Measurements from ENCODE around the gene ACSF3.
A peak's percentile ranks its signal among the peaks of the same experiment; 100 is the strongest.

The ACSF3 gene

DNA sequence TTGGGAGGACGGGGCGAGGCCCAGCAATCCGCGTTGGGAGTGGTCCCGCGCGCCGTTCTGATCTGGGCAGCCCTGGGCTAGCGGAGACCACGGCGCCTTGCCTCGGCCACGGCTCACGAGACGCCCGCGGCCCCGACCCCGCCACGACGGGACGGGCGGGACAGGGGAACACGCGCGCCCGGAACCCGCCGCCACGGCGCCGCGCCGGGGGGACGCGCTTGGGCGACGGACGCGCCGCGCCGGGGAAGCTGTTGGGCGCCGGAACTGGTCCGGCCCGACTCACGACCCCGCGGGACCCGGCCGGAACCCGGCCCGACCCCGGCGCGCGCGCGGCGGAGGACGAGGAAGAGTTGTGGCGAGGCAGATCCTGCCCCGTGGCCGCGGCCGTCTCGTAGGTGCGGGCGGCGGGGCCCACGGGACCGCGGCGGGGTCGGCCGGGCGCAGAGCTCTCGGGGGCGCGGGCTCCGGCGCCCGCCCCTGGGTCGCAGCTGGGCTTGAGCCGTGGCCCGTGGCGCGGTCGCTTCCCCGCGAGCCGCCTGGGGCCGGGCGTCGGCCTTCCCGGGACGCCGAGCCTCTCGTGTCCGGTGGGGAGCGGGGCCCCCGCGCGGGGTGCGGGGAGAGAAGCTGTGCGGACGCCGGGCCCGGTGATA is at the start of gene ACSF3:
Gene ACSF3 (plus strand): TSS at position 251 of the 650 bp plus-strand sequence. CDS start 6,830 bp downstream, outside the sequence.
- no peak for TF ChIP-seq GATA2 (IDR thresholded peaks at IDR 0.05; ENCODE audit: low read depth, low read length)
- TF ChIP-seq GATA3 (IDR thresholded peaks at IDR 0.05; ENCODE audit: low read depth, low read length), result no peak

DNA sequence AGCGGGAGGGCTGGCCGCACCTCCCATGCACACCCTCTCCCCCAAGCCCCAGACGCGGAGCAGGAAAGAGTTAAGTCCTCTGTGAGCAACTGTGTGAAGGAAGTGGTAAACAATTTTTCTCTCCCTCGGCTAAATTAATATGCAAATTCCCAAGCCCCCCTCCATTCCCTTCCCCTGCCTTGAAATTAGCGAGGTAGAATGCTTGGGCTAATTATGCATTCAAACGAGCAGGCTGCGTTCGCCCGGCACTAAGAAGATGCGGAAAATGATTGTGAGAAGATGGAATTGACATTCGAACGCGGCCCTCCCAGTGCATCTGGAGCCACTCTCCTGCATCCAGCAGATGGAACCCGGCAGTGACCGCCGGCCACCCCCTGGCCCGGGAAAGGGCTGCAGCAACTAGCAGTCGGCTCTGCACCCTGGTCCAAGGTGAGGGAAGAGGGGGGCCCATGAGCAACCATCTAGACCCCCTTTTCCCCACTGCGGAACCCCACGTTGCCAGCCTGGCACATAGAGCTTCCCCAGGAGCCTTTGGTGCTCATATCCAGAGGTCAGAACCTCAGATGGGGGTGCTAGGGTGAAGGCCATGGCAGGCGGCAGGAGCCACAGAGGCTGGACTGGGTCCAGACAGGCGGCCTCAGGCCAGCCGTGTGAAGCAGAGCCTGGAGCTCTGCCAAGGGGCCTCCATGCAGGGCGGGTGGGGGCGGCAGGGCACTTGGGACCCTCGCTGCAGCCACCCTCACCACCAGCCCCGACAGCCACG is 49.1 kb upstream of the ACSF3 start:
- no peak for TF ChIP-seq GATA3 (IDR thresholded peaks at IDR 0.05; ENCODE audit: low read depth, low read length)
- 0 out of 2 replicates have a peak, but pooled peaks have one; percentile 34 for TF ChIP-seq GATA2 (IDR thresholded peaks at IDR 0.05; ENCODE audit: low read depth, low read length)

DNA sequence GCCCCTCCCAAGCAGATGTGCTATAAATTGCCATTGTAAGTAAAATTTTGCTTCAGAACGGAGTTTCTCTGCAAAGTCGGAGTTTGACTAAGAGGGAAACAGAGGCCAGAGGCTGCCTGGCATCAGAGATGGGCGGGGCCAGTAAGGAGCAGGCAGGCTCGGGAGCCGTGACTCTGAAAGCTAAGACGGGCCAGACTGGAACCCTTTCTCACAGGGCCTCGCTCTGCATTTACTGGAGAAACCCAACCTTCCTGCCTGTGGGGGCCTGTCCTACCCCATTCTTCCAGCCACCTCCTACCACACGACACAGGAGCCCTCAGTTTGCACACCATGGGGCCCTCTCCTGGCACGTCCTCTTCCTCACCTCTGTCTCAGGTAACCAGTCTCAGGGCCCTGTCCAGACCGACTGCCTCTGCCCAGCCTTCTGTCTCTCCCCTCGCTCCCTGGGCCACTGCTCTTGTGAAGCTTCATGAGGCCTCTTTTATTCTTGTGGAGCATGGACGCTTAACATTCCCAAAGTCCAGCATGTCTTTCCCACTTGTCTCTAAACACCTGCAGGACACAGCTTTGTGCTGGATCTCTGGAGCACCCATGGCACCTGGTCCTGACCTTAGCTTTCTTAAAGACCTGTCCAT is 48.4 kb upstream of the ACSF3 start:
- TF ChIP-seq GATA3 (IDR thresholded peaks at IDR 0.05; ENCODE audit: low read depth, low read length) (no peak), GATA2 (IDR thresholded peaks at IDR 0.05; ENCODE audit: low read depth, low read length) (no peak)

DNA sequence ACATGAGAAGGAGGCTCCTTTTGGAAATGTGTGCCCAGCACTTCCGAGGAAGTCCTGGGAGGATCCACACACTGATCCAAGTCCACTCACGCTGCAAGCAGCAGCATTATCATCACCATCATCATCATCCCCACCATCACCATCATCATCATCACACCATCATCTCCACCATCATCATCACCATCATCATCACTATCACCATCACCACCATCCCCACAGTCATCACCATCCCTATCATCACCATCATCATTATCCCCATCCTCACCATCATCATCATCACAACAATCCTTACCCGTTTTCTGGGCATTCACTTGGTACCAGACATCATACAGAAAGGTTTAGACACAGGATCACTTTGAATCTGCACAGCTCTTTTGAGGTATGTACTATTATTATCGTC is 47.8 kb upstream of the ACSF3 start:
- TF ChIP-seq GATA3 (IDR thresholded peaks at IDR 0.05; ENCODE audit: low read depth, low read length), result no peak
- TF ChIP-seq GATA2 (IDR thresholded peaks at IDR 0.05; ENCODE audit: low read depth, low read length), result no peak

DNA sequence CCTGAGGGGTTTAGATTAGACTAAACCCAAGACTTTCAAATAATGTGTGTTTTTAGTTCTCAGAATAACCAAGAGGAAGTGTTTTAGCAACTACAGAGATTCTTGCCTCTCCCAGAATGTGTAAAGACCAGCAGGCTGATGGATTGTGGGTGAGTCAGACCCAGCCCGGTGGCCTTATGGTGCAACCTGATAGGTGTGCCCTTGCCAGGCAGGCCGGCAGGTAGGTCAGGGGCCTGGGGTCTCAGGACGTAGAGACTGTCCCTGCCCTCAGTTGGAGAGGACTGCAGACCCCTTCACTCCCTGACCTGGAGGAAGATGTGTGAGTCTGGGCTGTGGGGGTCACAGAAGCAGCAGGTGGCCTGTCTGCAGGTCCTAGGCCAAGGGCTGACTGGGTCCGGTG is 47.2 kb upstream of the ACSF3 start:
- TF ChIP-seq GATA3 (IDR thresholded peaks at IDR 0.05; ENCODE audit: low read depth, low read length), result no peak
- no peak for TF ChIP-seq GATA2 (IDR thresholded peaks at IDR 0.05; ENCODE audit: low read depth, low read length)

DNA sequence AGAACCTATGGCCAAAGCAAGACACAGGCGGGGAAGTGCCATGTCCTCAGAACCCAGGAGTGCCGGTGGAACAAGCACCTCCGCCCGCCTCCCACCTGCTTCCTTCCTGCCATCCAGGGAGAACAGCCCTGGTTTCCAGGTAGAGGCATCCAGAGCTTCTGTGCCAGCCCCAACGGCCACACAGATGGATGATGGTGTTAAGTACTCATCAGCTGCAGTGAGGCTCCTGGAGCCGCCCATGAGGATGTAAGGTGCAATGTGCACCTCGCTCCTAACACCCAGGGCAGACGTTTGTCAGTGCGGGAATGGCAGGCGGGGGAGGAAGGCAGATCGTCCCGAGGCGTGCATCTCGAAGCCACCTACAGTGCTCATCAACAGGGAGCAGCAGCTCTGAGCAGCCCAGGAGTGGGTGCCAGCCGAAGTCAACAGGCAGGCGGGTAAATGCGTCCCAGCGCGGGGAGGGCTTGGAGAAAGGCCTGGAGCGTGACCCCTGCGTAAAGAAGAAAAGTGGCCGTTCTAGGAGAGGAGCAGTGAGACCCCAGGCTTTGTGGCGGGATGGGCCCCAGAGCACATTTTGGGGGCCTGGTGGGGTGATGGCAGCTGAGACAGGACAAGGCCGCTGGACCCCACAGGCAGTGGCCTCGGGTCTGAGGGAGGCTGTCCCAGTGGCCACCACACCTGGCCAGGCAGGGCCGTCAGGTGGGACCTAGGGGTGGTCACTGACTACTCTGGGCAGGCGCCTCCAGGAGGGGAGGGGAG is 46.1 kb upstream of the ACSF3 start:
- TF ChIP-seq GATA3 (IDR thresholded peaks at IDR 0.05; ENCODE audit: low read depth, low read length) (no peak), GATA2 (IDR thresholded peaks at IDR 0.05; ENCODE audit: low read depth, low read length) (no peak)

DNA sequence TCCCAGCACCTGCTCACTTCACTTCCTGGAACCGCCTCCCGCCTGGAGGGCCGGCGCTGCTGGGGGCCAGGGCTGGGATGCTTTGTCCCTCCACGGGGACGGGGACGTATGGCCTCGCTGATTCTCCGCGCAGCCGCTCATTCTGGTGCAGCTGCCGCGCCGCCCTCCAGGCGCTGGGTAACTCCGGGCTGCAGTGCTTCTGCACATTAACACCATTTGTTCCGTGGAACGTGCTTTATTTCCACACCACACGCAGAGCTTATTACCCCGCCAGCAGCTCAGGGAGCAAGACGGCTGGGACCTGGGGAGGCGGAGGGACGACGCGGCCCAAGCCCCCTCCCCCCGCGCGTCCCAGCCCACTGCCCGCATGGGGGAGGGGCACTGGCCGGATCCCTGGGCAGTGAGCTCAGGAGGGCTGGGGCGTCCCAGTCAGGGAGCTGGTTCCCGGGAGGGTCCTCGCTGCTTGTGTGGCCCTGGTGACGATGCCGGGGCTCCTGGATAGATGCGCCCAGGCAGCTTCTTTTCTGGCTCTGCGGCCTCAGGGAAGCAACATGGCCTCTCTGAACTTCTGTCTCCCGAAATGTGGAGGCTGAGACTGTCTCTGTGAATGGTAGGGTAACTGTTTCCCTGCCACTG is 45.4 kb upstream of the ACSF3 start:
- TF ChIP-seq GATA3 (IDR thresholded peaks at IDR 0.05; ENCODE audit: low read depth, low read length), result no peak

DNA sequence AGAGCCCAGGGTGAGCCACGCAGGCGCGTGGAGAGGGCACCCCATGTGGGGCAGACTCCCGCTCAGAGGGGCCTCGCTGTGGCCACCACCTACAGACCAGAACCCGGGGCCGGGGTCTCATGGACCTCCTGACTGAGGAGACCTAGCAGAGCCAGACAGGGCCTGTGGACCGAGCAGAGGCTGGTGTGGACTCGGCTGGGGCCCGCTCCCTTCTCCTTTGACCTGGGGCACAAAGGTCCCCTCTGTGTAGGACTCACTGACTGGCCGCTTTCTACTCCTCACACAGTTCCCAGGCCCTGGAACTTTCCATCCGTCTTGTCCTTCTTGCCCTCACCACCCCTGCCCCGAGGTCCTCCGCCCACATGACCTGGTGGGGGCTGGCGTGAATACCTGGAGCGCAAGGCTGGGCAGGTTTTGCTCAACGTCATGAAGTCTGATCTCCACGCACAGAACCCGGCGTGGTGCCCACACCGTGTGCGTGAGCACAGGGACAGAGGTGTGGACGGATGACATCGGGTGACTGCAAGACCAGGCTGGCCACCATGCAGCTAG is 44.7 kb upstream of the ACSF3 start:
- no peak for TF ChIP-seq GATA2 (IDR thresholded peaks at IDR 0.05; ENCODE audit: low read depth, low read length)
- no peak for TF ChIP-seq GATA3 (IDR thresholded peaks at IDR 0.05; ENCODE audit: low read depth, low read length)

DNA sequence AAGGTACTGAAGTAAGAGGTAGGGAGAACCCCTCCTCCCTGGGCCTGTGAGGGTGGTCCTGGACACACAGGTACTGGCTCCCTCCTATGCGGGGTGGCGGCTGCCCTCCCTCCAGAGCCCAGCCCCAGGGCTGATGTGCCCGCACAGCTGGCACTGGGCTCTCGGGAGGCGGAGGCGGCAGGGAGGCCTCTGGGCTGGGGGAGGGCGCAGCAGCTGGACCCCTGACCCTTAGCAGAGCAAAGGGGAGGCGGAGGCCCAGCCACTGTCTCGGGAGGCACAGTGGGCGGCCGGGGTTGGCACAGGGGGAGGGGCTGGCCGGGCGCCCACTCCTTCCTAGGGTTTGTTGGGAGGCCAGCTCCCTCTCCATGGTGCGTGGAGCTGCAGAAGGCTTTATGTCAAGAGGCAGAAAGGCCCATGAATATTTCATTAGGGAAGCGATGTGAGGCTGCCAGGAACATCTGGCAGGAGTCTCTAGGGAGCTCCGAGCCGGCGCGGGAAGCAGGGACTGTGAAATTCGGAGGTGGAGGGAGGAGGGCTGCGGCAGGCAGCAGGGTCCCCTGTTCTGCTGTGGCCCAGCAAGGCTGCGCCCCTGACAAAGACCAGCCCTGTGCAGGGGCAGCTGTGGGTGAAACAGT is 44.1 kb upstream of the ACSF3 start:
- TF ChIP-seq GATA3 (IDR thresholded peaks at IDR 0.05; ENCODE audit: low read depth, low read length) (no peak), GATA2 (IDR thresholded peaks at IDR 0.05; ENCODE audit: low read depth, low read length) (no peak)

DNA sequence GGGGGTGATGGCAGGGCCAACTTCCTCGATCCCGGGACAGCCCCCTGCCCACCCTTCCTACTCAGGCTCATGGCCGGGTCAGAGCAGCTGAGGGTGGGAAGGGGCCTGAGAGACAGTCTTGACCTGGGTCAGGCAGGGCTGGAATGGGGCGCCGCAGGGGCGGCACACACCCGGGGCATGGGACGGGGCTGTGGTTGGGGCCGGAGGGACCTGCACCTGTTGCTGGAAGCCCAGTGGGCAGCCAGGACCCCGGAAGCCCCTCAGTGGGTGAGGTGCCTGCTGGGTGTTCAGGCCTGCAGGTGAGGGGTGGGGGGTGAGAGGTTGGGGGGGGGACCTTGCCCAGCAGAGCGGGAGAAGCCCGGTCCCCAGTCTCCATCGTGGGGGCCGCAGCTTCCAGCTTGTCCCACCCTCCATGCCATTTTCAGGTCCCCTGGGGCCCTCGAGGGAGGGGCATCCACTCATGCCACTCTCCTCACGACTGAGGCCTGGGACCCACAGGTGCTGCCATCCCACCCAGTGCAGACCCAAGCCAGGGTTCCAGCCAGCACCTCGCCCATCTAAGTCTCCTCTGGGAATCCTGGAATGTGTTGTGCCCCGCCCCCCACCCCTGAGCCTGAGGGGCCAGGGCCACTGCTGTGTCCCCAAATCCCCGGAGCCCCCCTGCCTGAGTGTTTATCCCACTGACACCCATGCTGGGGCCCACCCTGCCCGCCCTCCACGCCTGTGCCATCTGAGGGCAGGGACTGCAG is 43.4 kb upstream of the ACSF3 start:
- TF ChIP-seq GATA3 (IDR thresholded peaks at IDR 0.05; ENCODE audit: low read depth, low read length), result no peak
- TF ChIP-seq GATA2 (IDR thresholded peaks at IDR 0.05; ENCODE audit: low read depth, low read length), result no peak

DNA sequence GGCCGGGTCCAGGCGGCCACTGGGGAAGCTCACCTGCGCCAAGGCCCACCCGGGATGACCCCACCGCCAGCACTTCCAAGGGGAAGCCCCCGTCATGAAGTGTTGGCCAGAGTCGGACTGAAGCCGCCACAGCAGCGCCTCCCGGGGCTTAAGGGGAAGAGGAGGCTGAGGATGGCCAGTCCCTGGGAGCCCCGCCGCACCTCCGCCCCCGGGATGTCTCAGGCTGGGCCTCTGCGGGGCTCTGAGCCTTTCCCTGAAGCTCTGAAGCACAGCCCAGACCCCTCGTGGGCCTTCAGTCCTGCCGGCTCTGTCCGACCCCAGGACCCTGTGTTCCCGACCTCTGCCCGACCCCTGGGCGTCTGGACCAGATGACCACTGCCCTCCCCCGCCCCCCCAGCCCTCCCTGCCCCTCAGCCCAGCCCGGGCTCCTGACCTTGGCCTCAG is 42.8 kb upstream of the ACSF3 start:
- no peak for TF ChIP-seq GATA3 (IDR thresholded peaks at IDR 0.05; ENCODE audit: low read depth, low read length)
- TF ChIP-seq GATA2 (IDR thresholded peaks at IDR 0.05; ENCODE audit: low read depth, low read length), result no peak

DNA sequence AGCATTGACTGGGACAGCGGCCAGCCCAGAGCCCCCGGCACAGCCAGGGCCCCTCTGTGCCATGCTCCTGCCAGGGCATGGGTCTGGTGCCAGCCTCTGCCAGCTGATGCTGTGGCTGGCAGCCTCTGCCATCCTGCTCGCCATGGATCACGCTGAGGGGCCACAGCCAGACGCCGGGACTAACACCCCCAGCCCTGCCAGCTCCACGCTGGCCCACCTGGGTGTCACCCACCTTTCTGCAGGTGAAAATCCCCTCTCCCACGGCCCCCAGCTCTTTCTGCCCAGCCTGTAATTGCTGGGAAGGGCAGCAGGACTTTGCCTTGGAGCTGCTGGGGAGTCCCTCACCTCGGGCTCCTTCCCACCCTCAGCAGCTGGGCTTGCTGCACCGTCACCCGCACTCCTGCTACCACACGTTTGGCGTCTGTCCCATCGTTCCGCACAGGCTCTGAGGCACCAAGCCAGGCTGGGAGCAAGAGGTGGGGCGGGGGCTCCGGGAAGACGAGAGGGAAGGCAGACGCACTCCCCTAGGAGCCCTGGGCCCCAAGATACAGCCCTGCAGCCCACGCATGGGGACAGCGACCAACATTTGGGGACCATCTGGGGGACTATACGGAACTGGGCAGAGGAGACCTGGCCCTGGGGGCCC is 42.0 kb upstream of the ACSF3 start:
- TF ChIP-seq GATA3 (IDR thresholded peaks at IDR 0.05; ENCODE audit: low read depth, low read length) (no peak), GATA2 (IDR thresholded peaks at IDR 0.05; ENCODE audit: low read depth, low read length) (no peak)

Data from SH-SY5Y (cell line).